ENCODE measurements around the gene SLC2A4RG. TPM values are rescaled to one million over a fixed set of nuclear protein-coding genes. Genes with fewer than 3 reads are reported as not detected.

Gene SLC2A4RG
- total RNA-seq, 4 donors from 2014 or later: 41.4 to 67.1 (median 52.7) TPM

DNA sequence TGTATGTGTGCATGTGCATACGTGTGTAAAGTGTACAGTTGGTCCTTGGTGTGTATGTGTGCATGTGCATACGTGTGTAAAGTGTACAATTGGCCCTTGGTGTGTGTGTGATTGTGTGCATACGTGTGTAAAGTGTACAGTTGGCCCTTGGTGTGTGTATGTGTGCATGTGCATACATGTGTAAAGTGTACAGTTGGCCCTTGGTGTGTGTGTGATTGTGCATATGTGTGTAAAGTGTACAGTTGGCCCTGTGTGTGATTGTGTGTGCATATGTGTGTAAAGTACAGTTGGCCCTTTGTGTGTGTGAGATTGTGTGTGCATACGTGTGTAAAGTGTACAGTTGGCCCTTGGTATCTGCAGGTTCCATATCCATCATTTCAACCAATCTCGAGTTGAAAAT, 8.2 kb upstream of the SLC2A4RG start:
- 76% methylated on average over 5 of the region's 5 CpGs for WGBS
- Histone ChIP-seq H3K4me3 (no peak overlapping the region), H3K27ac (replicated peaks in 1 of 4) (no peak overlapping the region), H3K9me3 (no peaks in the 10 kb centered on the region), H3K4me1 (peaks cover 0 to 7% (median 3%) of the 10 kb centered on the region in 4 donors), H3K36me3 (peaks cover 23 to 46% (median 44%) of the 10 kb centered on the region in 4 donors), H3K27me3 (no peaks in the 10 kb centered on the region)
- DNase-seq (ENCODE audit: extremely low spot score): no peak
- intact Hi-C loops (cut with DNase I): no loop called here
- TF ChIP-seq EP300 (IDR thresholded peaks at IDR 0.05) (no peak), POLR2A (IDR thresholded peaks at IDR 0.05; ENCODE audit: low read depth) (no peak), POLR2AphosphoS5 (IDR thresholded peaks at IDR 0.05) (no peak), CTCF (IDR thresholded peaks at IDR 0.05) (no peak)

DNA sequence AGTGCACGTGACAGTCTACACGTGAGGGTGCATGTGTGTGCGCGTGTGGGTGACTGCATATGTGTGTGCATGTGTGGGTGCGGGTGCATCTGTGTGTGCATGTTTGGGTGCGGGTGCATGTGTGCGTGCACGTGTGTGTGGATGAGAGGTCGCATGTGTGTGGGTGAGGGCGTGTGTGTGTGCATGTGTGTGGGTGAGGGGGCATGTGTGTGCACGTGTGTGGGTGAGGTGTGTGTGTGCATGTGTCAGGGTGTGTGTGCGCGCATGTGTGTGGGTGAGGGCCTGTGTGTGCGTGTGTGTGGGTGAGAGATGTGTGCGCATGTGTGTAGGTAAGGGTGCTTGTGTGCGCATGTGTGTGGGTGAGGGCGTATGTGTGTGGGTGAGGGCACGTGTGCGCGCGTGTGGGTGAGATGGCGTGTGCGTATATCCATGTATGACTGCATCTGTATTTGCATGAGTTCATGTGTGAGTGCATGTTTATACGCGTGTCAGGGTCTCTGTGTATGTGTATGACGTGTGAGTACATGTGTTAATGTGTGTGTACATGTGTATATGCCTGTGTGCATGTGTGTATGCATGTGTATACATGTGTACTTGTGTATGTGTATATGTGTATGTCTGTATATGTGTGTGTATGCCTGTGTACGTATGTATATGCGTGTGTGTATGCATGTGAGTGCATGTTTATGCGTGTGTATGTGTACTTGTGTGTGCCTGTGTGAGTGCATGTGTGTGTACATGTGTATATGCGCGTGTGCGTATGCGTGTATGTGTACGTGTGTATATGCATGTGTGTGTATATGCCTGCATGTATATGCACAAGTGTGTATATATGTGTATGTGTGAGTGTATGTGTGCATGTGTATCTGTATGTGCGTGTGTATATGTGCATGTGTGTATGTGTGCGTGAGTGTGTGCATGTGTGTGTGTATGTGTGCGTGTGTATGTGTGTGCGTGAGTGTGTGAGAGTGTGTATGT, 7.2 kb upstream of the SLC2A4RG start:
- Histone ChIP-seq H3K4me1 (peaks cover 3 to 15% (median 9%) of the 10 kb centered on the region in 4 donors), H3K27ac (replicated peaks in 1 of 4) (no peak overlapping the region), H3K4me3 (no peak overlapping the region), H3K36me3 (peaks cover 23 to 50% (median 47%) of the 10 kb centered on the region in 4 donors), H3K27me3 (no peaks in the 10 kb centered on the region), H3K9me3 (no peaks in the 10 kb centered on the region)
- no peak for DNase-seq (ENCODE audit: extremely low spot score)
- intact Hi-C loops (cut with DNase I): no loop called here
- TF ChIP-seq POLR2AphosphoS5 (IDR thresholded peaks at IDR 0.05) (no peak), CTCF (IDR thresholded peaks at IDR 0.05) (no peak)
- 88% methylated on average over 37 of the region's 38 CpGs for WGBS

DNA sequence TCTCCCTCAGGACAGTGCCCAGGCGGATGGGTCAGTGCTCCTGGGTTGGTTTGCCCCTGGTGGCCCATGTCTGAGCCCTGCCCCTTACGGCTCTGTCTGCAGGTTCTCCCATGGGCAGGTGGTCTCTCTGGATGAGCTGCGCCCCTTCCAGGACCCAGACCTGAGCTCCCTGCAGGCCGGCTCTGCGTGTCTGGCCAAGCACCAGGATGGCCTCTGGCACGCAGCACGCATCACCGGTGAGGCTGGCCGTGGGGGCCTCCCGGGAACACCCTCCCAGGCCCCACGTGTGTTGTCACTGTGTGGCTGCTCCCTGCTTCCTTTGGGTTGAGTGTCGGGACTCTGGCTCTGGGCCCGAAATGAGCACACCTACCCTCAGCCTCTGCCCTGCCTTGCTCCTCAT, 6.5 kb upstream of the SLC2A4RG start:
- Histone ChIP-seq H3K27ac (replicated peaks in 1 of 4) (no peak overlapping the region), H3K4me3 (no peak overlapping the region), H3K36me3 (peaks cover 23 to 50% (median 47%) of the 10 kb centered on the region in 4 donors), H3K4me1 (peaks cover 10 to 22% (median 16%) of the 10 kb centered on the region in 4 donors), H3K27me3 (no peaks in the 10 kb centered on the region), H3K9me3 (no peaks in the 10 kb centered on the region)
- TF ChIP-seq POLR2A (IDR thresholded peaks at IDR 0.05; ENCODE audit: low read depth) (no peak), EP300 (IDR thresholded peaks at IDR 0.05) (no peak), CTCF (IDR thresholded peaks at IDR 0.05) (no peak), POLR2AphosphoS5 (IDR thresholded peaks at IDR 0.05) (no peak)
- intact Hi-C loops (cut with DNase I): no loop called here
- 92% methylated on average over 13 of the region's 13 CpGs for WGBS
- DNase-seq (ENCODE audit: extremely low spot score): no peak

DNA sequence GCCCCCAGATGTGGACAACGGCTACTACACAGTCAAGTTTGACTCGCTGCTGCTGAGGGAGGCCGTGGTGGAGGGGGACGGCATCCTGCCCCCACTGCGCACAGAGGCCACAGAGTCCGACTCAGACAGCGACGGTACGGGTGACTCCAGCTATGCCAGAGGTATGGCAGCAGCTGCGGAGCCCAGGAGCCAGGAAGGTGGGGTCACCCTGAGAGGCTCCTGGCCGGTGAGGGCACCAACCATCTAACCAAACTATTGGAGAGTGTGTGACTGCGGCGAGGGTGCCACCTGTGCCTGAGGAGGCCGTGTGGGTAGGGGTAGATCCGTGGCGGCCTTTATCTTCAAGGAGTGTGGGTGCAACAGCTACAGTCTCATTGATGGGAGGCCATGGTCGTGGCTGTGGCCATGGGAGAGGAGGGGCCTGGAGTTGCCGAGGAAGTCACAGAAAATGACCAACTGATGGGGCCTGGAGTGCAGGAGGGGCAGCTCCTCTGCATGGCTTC, 5.9 kb upstream of the SLC2A4RG start:
- Histone ChIP-seq H3K9me3 (no peaks in the 10 kb centered on the region), H3K36me3 (peaks cover 23 to 50% (median 47%) of the 10 kb centered on the region in 4 donors)
- WGBS: 83% methylated on average over 3 of the region's 18 CpGs

More for the DNA sequence above, 5.9 kb upstream of the SLC2A4RG start:
- no peak overlapping the region for H3K4me3 ChIP-seq
- no peaks in the 10 kb centered on the region for H3K27me3 ChIP-seq
- no peak overlapping the region for H3K27ac ChIP-seq (replicated peaks in 1 of 4)
- DNase-seq (ENCODE audit: extremely low spot score): no peak
- H3K4me1 ChIP-seq: peaks cover 15 to 27% (median 20%) of the 10 kb centered on the region in 4 donors
- TF ChIP-seq POLR2AphosphoS5 (IDR thresholded peaks at IDR 0.05): no peak
- TF ChIP-seq POLR2A (IDR thresholded peaks at IDR 0.05; ENCODE audit: low read depth): no peak
- no peak for TF ChIP-seq CTCF (IDR thresholded peaks at IDR 0.05)
- intact Hi-C loops (cut with DNase I): no loop called here
